GM18498 (cell line): ENCODE data around the gene TMEM25.
"Not testable (repeated sequence)": the region's sequence is repeated elsewhere in the genome, so short reads cannot be mapped to it uniquely, and the experiment has no call there.

ENCODE experiments used
- ATAC-seq: cut with Tn5 transposase; IDR thresholded peaks from one replicate; pipeline ENCODE4 v1.9.1; 2021; ENCODE audit warnings: mild to moderate bottlenecking, moderate library complexity; ENCODE audit not compliant: unreplicated experiment

TMEM25 gene

GRCh38 chr11:118532091-118532490, 1.1 kb downstream of the TMEM25 start:
- ATAC-seq, result no peak

GRCh38 chr11:118532852-118533768, 2.1 kb downstream of the TMEM25 start:
- no peak for ATAC-seq

GRCh38 chr11:118533769-118534729, 3.1 kb downstream of the TMEM25 start:
- ATAC-seq, result no peak

GRCh38 chr11:118535261-118535660, 4.3 kb downstream of the TMEM25 start:
- ATAC-seq, result no peak

GRCh38 chr11:118536726-118537125, 5.7 kb downstream of the TMEM25 start:
- no peak for ATAC-seq

- no peak for ATAC-seq
Observed at GRCh38 chr11:118537409-118537980, 6.5 kb downstream of the TMEM25 start.

GRCh38 chr11:118544010-118544646, 13.1 kb downstream of the TMEM25 start:
- ATAC-seq, result no peak

GRCh38 chr11:118544647-118545010, 13.6 kb downstream of the TMEM25 start:
- ATAC-seq, result no peak

- ATAC-seq, result no peak
Observed at GRCh38 chr11:118545533-118545932, 14.5 kb downstream of the TMEM25 start.

GRCh38 chr11:118547132-118547531, 16.1 kb downstream of the TMEM25 start:
- no peak for ATAC-seq

GRCh38 chr11:118552341-118552740, 21.3 kb downstream of the TMEM25 start:
- ATAC-seq, result no peak

GRCh38 chr11:118560806-118561205, 29.8 kb downstream of the TMEM25 start:
- no peak for ATAC-seq

- no peak for ATAC-seq
Observed at GRCh38 chr11:118565051-118565450, 34.1 kb downstream of the TMEM25 start.

GRCh38 chr11:118569670-118570069, 38.7 kb downstream of the TMEM25 start:
- no peak for ATAC-seq

GRCh38 chr11:118570787-118571186, 39.8 kb downstream of the TMEM25 start:
- no peak for ATAC-seq

GRCh38 chr11:118571701-118572060, 40.7 kb downstream of the TMEM25 start:
- not testable (repeated sequence) for ATAC-seq

- ATAC-seq, result peak; percentile 78
Observed at GRCh38 chr11:118572061-118572980, 41.3 kb downstream of the TMEM25 start, which contains the start of gene ARCN1. TSS of gene ARCN1 (plus strand) at chr11:118572409. CDS start at chr11:118572548, 139 bp downstream.

GRCh38 chr11:118572981-118573550, 42.1 kb downstream of the TMEM25 start:
- ATAC-seq, result peak; percentile 33

- no peak for ATAC-seq
Observed at GRCh38 chr11:118574636-118575035, 43.6 kb downstream of the TMEM25 start.
